ENCODE results near the gene RPL39L. TPM values are rescaled to one million over a fixed set of nuclear protein-coding genes. Genes with fewer than 3 reads are reported as not detected.

Gene RPL39L
- total RNA-seq (2022) (27.2 and 31.8 TPM in 2 replicates), Bru-seq, nascent RNA (percentile 50 among the genes with signal in this experiment), BruChase-seq, experiment 1, labeled RNA remaining after a 6-hour chase (percentile 40 among the genes with signal in this experiment), BruChase-seq, experiment 2, labeled RNA remaining after a 2-hour chase (percentile 40 among the genes with signal in this experiment)
- long read RNA-seq, transcript RPL39L-201 (3 exons, 756 nt): major isoform, 53 of 72 reads
- long read RNA-seq, partial matches to known transcripts: 13 of 72 reads
- long read RNA-seq, other reads (novel, unspliced or antisense): 2 of 72 reads

GRCh38 chr3:187139126-187139894 is at the start of gene RPL39L:
RPL39L (minus strand) TSS chr3:187139496; CDS start chr3:187121300, 18,196 bp downstream.
- BruUV-seq (replicated peaks): no TSS peak
- Mint-ChIP-seq H3K27me3 (ENCODE audit: unreplicated experiment) (no peaks in the 10 kb centered on the region), H3K4me1 (ENCODE audit: low read depth, unreplicated experiment) (no peaks in the 10 kb centered on the region), H3K9me3 (ENCODE audit: low read depth, unreplicated experiment) (peaks cover 9% of the 10 kb centered on the region), H3K27ac (ENCODE audit: unreplicated experiment) (peak within 1 kb of the TSS; percentile 69), H3K4me3 (ENCODE audit: low read depth, unreplicated experiment) (peak within 1 kb of the TSS; percentile 84), H3K36me3 (ENCODE audit: insufficient read depth, unreplicated experiment) (peaks cover 19% of the 10 kb centered on the region)
- CTCF ChIA-PET: interaction anchor here (0.6 to 2.3 kb wide), 24 partner anchors 9 to 575 kb away, joined by 3 to 32 read pairs (median 6); no protein-coding TSS in a partner anchor
- intact Hi-C loops (cut with micrococcal nuclease; ENCODE audit: unreplicated experiment): loop anchor here (1.0 to 2.0 kb wide), 3 partner anchors 25 to 81 kb away; no protein-coding TSS in a partner anchor
- peak; percentile 96 for DNase-seq
- TF ChIP-seq, protein P1, sequence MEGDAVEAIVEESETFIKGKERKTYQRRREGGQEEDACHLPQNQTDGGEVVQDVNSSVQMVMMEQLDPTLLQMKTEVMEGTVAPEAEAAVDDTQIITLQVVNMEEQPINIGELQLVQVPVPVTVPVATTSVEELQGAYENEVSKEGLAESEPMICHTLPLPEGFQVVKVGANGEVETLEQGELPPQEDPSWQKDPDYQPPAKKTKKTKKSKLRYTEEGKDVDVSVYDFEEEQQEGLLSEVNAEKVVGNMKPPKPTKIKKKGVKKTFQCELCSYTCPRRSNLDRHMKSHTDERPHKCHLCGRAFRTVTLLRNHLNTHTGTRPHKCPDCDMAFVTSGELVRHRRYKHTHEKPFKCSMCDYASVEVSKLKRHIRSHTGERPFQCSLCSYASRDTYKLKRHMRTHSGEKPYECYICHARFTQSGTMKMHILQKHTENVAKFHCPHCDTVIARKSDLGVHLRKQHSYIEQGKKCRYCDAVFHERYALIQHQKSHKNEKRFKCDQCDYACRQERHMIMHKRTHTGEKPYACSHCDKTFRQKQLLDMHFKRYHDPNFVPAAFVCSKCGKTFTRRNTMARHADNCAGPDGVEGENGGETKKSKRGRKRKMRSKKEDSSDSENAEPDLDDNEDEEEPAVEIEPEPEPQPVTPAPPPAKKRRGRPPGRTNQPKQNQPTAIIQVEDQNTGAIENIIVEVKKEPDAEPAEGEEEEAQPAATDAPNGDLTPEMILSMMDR (IDR thresholded peaks at IDR 0.05; ENCODE audit: unreplicated experiment): peak; percentile 99

DNA sequence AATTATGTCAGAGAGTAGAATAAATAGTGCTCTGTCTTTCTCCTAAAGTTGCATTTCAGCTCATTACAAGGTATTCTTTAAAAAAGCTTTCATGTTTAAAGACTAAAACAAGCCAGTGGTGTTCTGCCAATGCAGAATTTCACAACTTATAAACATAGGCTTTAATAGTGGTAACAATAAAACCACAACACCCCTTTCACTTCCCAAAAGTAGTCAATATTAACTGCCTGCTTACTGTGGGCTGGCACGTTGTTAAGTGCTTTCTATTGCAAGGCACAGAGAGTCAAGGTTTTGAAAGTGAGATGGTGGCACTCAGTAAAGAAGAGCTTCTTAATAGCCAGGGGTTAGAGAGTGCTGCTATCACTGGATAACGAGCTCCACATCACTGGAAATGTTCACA is 49.6 kb upstream of the RPL39L start:
- BruUV-seq (replicated peaks): no TSS peak
- Mint-ChIP-seq H3K27ac (ENCODE audit: unreplicated experiment) (no peak overlapping the region), H3K9me3 (ENCODE audit: low read depth, unreplicated experiment) (peaks cover 3% of the 10 kb centered on the region), H3K4me1 (ENCODE audit: low read depth, unreplicated experiment) (peaks cover 51% of the 10 kb centered on the region), H3K4me3 (ENCODE audit: low read depth, unreplicated experiment) (no peak overlapping the region), H3K27me3 (ENCODE audit: unreplicated experiment) (no peaks in the 10 kb centered on the region), H3K36me3 (ENCODE audit: insufficient read depth, unreplicated experiment) (no peaks in the 10 kb centered on the region)
- intact Hi-C loops (cut with micrococcal nuclease; ENCODE audit: unreplicated experiment): no loop called here
- CTCF ChIA-PET: interaction anchor here (0.6 kb wide), 1 partner anchor 1130 kb away, joined by 3 read pairs; no protein-coding TSS in a partner anchor
- no peak for DNase-seq
- TF ChIP-seq, protein P1 (IDR thresholded peaks at IDR 0.05; ENCODE audit: unreplicated experiment): no peak

DNA sequence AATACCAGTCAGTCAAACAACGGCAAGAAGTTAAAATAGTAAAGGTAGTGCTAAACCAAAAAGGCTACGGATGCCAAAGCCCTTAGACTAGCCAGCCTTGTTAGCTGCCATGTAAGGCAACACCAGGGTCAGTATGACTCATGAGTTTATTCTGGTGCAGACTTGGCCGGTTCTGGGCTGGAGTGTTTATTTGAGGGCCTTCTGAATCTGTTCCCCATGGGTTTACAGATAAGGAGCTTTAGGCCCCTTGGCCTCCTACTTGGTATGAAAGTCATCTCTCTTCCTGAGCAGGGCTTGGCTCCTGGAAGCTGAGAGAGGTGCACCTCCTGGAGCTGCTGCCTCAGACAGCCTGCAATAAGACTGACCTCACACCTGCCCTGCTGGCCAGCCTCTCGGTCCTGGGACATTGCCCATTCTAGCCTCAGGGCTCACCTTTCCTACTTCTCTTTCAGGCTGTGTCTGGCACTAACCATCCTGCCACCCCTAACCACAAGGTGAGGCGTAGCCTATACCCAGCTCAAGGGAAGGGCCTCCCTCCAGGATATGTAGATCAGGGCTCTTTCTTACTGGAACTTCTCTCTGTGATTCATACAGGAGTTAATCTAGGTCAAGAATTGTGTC is 47.6 kb upstream of the RPL39L start:
- peak; percentile 86 for DNase-seq
- CTCF ChIA-PET: interaction anchor here (0.5 to 2.0 kb wide), 14 partner anchors 16 to 493 kb away, joined by 3 to 27 read pairs (median 6); partner anchors contain the start of gene RPL39L
- TF ChIP-seq, protein P1 (IDR thresholded peaks at IDR 0.05; ENCODE audit: unreplicated experiment): no peak
- H3K27me3 Mint-ChIP-seq (ENCODE audit: unreplicated experiment): no peaks in the 10 kb centered on the region
- BruUV-seq (replicated peaks): no TSS peak
- H3K36me3 Mint-ChIP-seq (ENCODE audit: insufficient read depth, unreplicated experiment): no peaks in the 10 kb centered on the region
- peak overlapping the region; percentile 76 for H3K27ac Mint-ChIP-seq (ENCODE audit: unreplicated experiment)
- H3K4me3 Mint-ChIP-seq (ENCODE audit: low read depth, unreplicated experiment): peak overlapping the region; percentile 9
- intact Hi-C loops (cut with micrococcal nuclease; ENCODE audit: unreplicated experiment): loop anchor here (1.0 kb wide), 2 partner anchors 21 to 48 kb away; partner anchors contain the start of gene RPL39L
- peaks cover 51% of the 10 kb centered on the region for H3K4me1 Mint-ChIP-seq (ENCODE audit: low read depth, unreplicated experiment)
- H3K9me3 Mint-ChIP-seq (ENCODE audit: low read depth, unreplicated experiment): peaks cover 3% of the 10 kb centered on the region

DNA sequence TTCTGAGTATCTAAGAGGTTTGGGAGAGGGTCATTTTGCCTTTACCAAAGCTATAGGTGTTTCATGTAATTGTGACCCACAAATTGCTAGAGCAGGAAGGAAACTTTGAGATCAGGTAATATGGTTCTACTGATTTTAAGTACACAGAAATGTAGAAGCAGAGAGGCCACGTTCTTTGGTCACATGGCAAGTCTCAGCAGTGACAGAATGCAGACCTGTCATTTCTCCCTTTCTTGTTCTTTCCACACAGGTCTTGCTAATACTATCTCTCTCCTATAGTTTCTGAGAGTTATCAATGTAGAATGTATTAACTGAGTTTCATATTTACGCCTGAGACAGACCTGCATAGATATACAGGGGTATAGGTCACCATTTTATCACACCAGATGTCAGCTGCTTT is 47.1 kb upstream of the RPL39L start:
- peaks cover 51% of the 10 kb centered on the region for H3K4me1 Mint-ChIP-seq (ENCODE audit: low read depth, unreplicated experiment)
- no TSS peak for BruUV-seq (replicated peaks)
- CTCF ChIA-PET: interaction anchor here (0.5 to 2.0 kb wide), 11 partner anchors 13 to 493 kb away, joined by 3 to 27 read pairs (median 7); partner anchors contain the start of gene RPL39L
- intact Hi-C loops (cut with micrococcal nuclease; ENCODE audit: unreplicated experiment): no loop called here
- H3K36me3 Mint-ChIP-seq (ENCODE audit: insufficient read depth, unreplicated experiment): no peaks in the 10 kb centered on the region
- peak overlapping the region; percentile 9 for H3K4me3 Mint-ChIP-seq (ENCODE audit: low read depth, unreplicated experiment)
- no peak for DNase-seq
- H3K27me3 Mint-ChIP-seq (ENCODE audit: unreplicated experiment): no peaks in the 10 kb centered on the region
- TF ChIP-seq, protein P1 (IDR thresholded peaks at IDR 0.05; ENCODE audit: unreplicated experiment): no peak
- peak overlapping the region; percentile 76 for H3K27ac Mint-ChIP-seq (ENCODE audit: unreplicated experiment)
- H3K9me3 Mint-ChIP-seq (ENCODE audit: low read depth, unreplicated experiment): peaks cover 3% of the 10 kb centered on the region

Measured in Calu3 (cell line).